ENCODE data around the gene DCLK1.

The DCLK1 gene

DNA sequence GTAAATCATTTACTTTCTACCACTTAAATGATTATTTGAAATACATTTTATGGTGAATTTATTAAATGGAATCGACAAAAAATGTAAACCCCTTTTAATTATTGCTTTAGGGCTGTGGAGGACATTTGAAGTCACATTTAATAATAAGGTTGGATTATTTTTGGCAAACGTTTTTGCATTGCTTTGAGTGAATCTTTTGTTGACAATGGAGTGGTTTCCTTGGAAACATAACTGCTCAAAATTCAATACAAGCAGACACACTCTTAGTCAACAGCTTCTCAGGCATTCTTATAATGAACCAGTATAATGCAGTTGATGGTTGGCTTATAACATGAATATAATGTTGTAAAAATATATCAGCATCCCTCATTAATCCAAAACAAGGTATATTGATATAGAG is 104.7 kb downstream of the DCLK1 start:
- DNase-seq (ENCODE audit: low read depth, low spot score), result no peak
- ChIA-PET CTCF (no interaction called here), POLR2A (no interaction called here)
- TF ChIP-seq, protein P1, sequence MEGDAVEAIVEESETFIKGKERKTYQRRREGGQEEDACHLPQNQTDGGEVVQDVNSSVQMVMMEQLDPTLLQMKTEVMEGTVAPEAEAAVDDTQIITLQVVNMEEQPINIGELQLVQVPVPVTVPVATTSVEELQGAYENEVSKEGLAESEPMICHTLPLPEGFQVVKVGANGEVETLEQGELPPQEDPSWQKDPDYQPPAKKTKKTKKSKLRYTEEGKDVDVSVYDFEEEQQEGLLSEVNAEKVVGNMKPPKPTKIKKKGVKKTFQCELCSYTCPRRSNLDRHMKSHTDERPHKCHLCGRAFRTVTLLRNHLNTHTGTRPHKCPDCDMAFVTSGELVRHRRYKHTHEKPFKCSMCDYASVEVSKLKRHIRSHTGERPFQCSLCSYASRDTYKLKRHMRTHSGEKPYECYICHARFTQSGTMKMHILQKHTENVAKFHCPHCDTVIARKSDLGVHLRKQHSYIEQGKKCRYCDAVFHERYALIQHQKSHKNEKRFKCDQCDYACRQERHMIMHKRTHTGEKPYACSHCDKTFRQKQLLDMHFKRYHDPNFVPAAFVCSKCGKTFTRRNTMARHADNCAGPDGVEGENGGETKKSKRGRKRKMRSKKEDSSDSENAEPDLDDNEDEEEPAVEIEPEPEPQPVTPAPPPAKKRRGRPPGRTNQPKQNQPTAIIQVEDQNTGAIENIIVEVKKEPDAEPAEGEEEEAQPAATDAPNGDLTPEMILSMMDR (IDR thresholded peaks at IDR 0.05; ENCODE audit: insufficient read depth, low read length, missing control alignments), result no peak
- H3K4me3 ChIP-seq (ENCODE audit: low read depth, low read length), result no peak overlapping the region

DNA sequence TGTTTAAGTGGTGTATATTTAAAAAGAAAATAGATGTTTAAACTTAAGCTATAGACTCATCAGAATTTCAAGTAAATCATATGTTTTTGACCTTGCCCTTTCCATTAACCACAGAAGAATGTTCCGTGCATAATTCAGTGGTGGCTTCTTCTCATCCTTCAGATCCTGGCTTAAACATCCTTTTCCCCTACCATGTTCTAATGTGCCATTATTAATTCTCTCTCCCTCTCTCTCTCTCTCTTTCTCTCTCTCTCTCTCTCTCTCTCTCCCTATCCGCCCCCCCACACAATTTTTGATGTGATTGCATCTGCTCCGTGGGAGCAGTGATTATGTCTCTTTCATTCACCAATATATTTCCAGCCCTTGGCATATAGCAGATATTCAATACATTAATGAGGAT is 116.4 kb downstream of the DCLK1 start:
- ChIA-PET CTCF (no interaction called here), POLR2A (no interaction called here)
- no peak overlapping the region for H3K4me3 ChIP-seq (ENCODE audit: low read depth, low read length)
- TF ChIP-seq, protein P1 (IDR thresholded peaks at IDR 0.05; ENCODE audit: insufficient read depth, low read length, missing control alignments), result no peak
- DNase-seq (ENCODE audit: low read depth, low spot score), result no peak

DNA sequence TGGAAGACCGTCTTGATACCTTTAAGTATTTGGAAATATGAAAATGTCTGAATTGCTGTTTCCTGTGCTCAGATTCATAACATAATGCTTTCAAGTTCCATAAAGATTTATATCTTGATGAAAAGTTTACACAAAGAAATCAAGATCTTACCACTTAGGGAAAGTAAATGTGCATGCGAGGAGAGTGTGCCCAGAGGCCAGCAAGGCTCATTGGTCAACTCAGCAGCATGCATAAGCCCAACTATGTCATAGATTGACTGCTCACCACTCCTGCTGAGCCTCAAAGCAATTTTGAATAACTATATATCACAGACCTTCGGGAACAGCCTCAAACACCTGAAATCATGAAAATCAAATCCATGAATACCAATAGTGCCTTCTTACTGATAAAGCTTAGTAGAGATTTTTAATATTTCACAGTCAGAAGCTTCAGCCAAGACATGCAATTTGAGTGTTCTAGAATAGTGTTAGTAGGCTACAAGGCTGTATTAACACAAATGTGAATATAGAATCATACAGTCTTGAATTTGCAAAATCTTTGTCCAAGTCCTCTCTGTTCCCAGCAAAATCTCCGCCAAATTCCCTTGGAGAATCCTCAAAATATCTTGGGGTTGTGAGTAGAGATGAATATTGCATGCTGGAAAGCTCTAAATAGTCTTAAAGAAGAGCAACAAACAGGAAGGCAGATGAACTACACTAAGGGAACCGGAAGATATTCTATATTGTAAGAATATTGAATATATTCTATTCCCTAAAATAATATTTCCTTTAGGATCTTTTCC is 124.1 kb downstream of the DCLK1 start:
- CTCF ChIA-PET, result no interaction called here
- no peak for DNase-seq (ENCODE audit: low read depth, low spot score)
- no peak overlapping the region for H3K4me3 ChIP-seq (ENCODE audit: low read depth, low read length)
- TF ChIP-seq, protein P1 (IDR thresholded peaks at IDR 0.05; ENCODE audit: insufficient read depth, low read length, missing control alignments), result no peak
- POLR2A ChIA-PET, result no interaction called here

DNA sequence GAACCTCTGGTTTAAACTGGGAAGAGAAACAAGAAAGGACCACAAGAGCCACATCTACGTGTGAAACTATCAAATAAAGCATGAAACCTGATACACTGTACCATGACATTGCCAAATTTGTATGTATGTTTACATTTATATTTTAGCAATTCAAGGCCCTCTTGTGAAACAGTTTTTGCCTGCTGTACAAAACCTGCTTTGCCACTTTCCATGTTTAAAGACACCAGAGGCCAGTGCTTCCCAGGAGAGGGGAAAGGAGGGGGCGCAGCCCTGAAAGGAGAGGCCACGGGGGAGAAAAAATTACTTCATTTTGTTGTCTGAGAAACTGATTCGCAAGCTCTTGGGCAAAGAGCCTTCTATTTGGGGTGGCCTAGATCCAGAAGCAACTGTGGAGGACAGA is 124.8 kb downstream of the DCLK1 start:
- CTCF ChIA-PET, result no interaction called here
- TF ChIP-seq, protein P1 (IDR thresholded peaks at IDR 0.05; ENCODE audit: insufficient read depth, low read length, missing control alignments), result no peak
- POLR2A ChIA-PET, result no interaction called here
- no peak for DNase-seq (ENCODE audit: low read depth, low spot score)
- no peak overlapping the region for H3K4me3 ChIP-seq (ENCODE audit: low read depth, low read length)

DNA sequence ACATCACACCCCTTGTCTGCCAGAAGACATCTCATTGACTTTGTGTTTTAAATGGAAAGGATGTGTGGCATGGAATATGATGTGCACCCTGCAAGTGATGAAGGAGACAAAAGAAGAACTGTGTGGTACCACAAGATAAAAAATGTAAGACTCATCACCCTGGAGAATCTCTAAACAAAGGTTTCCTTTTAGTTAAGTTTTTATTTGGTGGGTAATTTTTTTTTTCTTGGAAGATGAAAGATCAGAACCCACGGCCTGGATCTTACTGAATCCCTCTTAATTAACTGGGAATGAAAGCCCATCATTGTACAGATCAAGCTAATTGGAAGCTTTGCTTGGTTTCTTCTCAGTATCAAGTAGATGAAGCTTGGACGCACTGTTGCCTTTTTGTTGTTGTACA is 129.6 kb downstream of the DCLK1 start:
- ChIA-PET CTCF (interaction anchor here (1.2 kb wide), 1 partner anchor 24 kb away, joined by 3 read pairs; no protein-coding TSS in a partner anchor), POLR2A (no interaction called here)
- no peak for DNase-seq (ENCODE audit: low read depth, low spot score)
- no peak overlapping the region for H3K4me3 ChIP-seq (ENCODE audit: low read depth, low read length)
- TF ChIP-seq, protein P1 (IDR thresholded peaks at IDR 0.05; ENCODE audit: insufficient read depth, low read length, missing control alignments), result no peak

DNA sequence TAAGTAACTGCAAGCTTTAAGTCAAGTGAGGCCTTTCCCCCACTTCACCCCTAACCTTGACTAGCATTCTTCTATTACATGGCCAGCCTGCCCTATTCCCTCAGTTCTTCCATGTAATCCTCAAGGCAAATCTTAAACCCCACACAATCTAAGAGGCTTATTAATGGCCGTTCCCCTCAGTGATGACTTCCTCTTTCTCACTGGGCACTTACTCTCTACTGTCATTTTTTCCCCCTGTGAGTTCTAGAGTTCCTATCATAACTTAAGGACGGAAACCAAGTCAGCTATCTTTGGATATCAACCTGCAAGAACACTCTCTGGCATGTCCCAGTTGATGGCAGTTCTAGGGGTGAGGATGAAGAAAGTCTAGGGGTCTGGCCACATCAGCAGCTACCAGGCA is 131.2 kb downstream of the DCLK1 start:
- CTCF ChIA-PET, result interaction anchor here (1.0 to 1.3 kb wide), 2 partner anchors 275 to 283 kb away, joined by 3 to 4 read pairs; no protein-coding TSS in a partner anchor
- no peak for DNase-seq (ENCODE audit: low read depth, low spot score)
- TF ChIP-seq, protein P1 (IDR thresholded peaks at IDR 0.05; ENCODE audit: insufficient read depth, low read length, missing control alignments), result no peak
- POLR2A ChIA-PET, result no interaction called here
- no peak overlapping the region for H3K4me3 ChIP-seq (ENCODE audit: low read depth, low read length)
